NCI-H748 (cell line): ENCODE data around the gene NCKAP5.

Experiments
- DNase-seq: peaks from one replicate; lab custom pipeline; 2025; ENCODE audit not compliant: unreplicated experiment; lab: John Stamatoyannopoulos, UW

The NCKAP5 gene

GRCh38 chr2:133568172-133568571 is at the start of gene NCKAP5:
TSS of gene NCKAP5 (minus strand) at chr2:133568463. CDS start at chr2:133517526, 50,937 bp downstream.
- DNase-seq = peak; percentile 60

DNA sequence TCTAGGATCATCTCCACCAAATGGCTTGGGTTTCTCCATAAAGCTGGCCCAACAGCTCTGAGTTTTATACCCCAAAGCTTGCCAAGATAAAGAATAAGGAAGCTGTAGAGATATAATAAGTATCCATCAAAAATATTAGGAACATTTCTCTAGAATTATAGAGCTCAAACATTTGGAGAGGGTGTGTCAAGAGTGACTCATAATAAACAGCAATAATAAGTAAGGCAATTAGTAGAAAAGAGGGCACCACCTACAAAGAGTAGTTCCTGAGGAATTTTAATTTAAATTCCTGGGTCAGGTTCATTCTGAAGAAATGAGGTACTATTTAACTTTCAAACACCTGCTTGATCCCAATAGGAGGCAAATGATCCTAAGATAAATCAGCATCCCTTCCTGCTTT is 41.4 kb upstream of the NCKAP5 start:
- DNase-seq = no peak

DNA sequence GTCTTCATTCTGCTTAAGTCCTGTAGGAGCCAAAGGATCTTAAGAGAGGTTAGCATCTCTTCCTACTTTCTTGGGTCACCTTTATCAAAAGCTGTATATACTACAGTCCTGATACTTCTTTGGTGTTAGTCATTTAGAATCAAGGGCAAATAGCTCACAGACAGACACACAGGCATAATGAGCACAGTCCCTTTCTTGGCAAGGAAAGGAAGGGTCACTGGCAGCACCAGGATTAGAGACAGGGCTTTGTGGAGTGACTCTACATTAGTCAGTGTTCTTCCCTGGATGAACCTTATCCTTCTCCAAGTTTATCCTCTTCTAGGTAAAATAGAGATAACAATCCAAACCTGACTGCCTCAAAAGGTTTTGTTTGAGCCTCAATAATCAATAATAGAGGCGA is 40.0 kb upstream of the NCKAP5 start:
- no peak for DNase-seq

DNA sequence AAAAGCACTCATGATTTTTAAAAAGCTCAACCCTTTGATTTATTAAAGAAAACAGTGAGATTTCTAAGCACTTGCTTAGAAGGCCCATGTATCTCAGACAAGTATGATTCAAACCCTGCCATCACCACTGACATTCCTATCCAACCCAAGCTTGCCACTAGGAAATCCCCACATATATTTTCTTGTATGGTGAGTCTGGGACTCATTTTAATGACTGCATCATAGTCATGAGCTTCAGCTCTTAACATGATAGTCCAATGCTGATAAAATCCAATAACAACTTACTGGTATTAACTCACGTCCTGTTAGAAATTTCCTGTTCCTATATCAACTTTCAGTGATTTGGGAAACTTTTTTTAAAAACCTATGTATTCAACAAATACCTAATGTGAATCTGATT is 39.4 kb upstream of the NCKAP5 start:
- no peak for DNase-seq

DNA sequence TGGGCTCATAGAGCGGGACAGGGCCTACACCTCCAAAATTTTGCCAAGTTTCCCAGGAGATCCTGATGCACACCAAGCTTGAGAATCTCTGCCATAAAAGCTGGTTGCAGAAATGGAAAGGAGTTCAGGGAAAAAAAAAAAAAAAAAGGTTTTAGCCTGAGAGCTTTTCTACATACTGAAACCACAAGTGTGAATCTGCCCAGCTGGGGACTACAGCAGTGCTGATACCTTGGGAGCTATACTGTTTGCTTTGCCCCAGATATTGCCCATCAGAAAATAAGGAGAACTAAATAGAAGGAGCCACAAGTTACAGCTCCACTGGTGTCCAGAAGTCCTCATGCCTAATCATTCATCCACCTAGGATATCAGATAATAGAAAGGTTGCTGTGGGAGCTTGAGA is 38.4 kb upstream of the NCKAP5 start:
- DNase-seq = no peak

- DNase-seq = no peak
Observed at GRCh38 chr2:133605766-133606137, 37.5 kb upstream of the NCKAP5 start.

GRCh38 chr2:133605011-133605765 is 36.9 kb upstream of the NCKAP5 start:
- DNase-seq = no peak

- DNase-seq = no peak
Observed at GRCh38 chr2:133603109-133603508, 34.8 kb upstream of the NCKAP5 start.

GRCh38 chr2:133602538-133602937 is 34.3 kb upstream of the NCKAP5 start:
- DNase-seq = no peak

DNA sequence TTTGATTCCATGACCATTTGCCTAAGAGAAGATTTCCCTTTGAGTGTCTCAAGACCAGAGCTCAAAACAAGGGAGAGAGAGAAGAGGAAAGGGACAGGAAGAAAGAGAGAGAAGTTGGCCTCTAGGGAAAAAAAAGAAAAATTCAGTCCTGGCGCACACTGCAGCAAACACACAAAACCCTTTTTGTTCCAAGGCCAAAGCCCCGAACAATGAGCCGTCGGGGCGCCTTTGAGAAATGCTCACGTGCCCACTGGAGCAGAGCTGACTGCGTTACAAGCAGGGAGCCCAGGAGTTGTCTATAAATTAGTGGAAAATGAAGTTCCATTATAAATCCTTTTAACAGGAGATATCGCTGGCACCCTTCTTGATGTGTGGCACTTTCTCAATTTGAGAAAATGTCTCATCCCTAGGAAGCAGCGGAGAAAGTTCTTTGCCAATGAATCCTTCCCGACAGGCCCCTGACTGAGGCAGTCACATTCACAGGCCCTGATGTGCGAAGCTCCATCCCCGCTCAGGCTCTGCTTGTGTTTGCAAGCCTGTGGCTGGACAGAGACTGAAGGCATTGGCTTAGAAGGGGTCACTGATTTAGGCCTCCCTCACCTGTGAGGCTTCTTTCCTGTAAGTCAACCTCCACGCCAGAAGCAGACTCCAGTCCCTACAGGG is 32.1 kb upstream of the NCKAP5 start:
- no peak for DNase-seq

- no peak for DNase-seq
Observed at GRCh38 chr2:133599811-133600210, 31.5 kb upstream of the NCKAP5 start.

GRCh38 chr2:133599211-133599803 is 31.0 kb upstream of the NCKAP5 start:
- DNase-seq = no peak

DNA sequence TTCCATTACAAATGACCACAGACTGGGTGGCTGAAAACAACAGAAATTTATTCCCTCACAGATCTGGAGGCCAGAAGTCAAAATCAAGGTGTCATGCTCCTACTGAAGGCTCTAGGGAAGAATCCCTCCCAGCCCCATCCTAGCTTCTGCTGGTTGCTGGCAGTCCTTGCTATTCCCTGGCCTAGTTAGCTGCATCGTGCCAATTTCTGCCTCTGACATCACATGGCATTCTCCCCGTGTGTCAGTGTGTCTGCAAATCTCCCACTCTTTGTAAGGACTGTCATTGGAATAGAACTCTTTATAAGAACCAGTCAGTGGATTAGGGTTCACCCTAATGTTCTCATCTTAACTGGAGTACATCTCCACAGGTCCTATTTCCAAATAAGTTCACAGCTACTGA is 30.5 kb upstream of the NCKAP5 start:
- no peak for DNase-seq

DNA sequence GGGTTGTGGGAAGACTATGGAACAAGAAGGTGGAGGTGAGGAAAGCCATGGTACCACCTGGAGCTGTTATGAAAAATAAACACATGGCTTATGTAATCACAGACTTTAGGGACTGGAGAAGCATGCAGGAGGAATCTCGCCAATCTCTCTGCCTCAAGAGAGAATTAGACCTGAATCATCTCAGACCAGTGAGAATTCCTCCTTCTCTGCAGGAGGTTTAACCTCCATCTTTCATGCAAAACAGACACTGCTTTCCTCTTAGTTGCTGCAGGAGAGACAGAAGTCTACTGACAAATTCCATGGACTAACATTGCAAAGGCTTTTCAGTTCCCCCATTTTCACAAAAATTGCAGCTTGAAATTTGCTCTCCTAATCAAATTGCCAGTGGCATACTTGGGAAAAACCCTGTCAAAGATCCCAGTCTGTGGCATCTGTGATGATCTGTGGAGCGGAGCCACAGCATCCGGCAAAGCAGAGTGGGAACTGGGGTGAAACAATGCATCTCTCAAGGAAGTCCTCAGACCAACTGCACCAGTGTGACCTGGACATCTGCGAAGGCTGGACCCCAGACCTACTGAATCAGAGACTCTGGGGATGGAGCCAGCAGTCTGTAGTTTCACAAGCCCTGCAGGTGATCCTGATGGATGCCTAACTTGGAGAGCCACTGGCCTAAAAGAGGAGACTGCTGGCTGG is 28.6 kb upstream of the NCKAP5 start:
- DNase-seq = no peak

DNA sequence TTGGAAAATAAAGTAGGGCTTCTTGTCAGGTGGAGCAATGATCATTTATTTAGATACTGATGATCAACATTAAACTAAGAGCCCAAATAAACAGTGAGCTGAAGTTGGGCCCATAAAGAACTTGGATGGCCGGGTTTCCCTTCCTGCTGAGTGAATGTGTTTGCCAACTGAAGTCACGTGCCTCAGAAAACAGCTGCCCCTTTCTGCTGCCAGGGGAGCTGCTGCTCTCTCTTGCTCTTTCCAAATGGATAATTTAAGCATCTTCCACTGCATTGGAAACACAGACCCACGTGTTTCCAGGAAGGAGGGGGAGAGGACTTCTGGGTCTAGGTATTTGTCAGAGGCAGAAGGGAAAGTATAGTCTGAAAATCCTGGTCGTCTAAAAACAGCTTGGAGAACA is 22.9 kb upstream of the NCKAP5 start:
- peak; percentile 86 for DNase-seq

GRCh38 chr2:133589456-133589855 is 21.2 kb upstream of the NCKAP5 start:
- DNase-seq = no peak

DNA sequence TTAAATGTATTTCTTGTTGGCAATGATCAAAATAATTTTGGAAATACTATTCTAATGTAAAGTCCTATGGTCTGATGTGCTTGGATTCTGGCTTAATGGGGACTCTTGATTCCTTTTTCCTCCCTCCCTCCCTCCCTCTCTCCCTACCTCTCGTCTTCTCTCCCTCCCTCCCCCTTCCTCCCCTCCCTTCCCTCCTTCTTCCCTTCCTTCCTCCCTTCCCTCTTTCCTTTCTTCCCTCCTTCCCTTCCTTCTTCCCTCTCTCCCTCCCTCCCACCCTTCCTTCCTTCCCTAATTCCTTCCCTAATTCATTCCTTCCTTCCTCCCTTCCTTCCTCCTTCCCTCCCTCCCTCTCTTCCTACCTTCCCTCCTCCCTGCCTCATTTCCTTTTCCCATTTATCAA is 19.9 kb upstream of the NCKAP5 start:
- no peak for DNase-seq

DNA sequence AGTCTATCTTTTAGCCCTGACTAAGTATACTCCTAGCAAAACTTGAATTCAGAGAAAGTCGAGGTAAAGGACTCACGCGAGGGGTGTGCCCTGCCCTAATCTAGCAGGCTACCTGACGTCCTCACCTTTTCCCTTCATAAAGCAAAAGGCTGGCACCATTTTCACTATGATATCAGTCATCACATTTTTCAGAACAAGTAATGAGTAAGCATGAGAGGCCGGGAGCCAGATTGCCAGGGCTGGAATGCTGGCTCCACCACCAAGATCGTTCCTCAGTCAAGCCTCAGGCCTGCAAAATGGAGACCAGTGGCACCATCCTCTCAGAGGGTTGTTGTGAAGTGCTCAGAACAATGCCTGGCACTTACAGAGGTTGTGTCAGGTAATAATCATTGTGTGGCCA is 18.7 kb upstream of the NCKAP5 start:
- DNase-seq = no peak

DNA sequence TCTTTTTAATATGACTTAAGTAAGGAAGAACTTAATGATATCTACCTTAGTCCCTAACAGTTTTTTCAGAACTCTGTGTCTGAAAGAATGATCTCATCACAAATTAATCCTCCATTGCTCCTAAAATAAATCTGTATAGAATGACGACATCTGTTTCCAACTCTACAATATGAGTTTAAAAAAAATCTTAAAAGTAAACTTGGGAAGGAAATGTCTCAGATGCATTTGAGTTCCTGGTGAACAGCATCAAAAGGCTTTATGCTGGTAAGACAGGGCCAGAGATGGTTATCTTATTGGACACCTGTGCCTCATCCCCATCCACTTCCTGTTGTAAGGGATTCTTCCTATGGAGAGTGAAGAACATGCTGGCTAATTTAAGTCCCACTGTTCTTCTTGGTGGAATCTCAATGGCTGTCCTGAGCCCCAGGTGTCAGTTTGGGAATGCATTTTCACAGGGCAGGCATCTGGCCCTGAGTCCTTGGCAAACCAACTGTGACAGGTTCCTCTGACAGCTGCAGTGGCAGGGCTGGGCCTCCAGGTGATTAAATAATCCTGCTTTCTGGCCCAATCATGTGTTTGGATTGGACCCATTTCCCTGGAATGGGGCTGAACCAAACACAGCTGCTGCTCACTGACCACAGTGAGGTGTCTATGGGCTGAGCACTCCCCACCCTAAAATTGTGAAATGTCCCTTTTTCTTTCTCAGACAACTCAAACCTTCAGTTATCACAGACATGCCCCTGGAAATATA is 12.9 kb upstream of the NCKAP5 start:
- DNase-seq = no peak

DNA sequence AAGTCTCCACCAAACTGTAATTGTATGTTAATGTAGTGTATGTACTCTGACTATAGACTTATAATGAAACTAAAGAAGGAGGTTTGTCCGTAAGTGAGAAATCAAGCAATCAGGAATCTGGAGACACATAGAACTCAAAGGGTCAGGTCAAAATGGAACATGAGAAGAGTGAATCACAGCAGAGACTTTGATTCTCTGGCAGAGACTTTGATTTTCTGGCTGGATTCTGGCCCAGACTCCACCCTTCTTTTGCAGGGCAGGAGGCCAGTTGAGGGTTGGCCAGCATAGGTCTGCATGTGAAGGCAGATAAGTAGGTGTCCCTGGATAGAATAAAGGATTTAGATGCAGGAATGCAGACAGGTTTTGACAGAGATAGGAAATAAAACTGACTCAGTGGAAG is 11.0 kb upstream of the NCKAP5 start:
- DNase-seq = no peak

DNA sequence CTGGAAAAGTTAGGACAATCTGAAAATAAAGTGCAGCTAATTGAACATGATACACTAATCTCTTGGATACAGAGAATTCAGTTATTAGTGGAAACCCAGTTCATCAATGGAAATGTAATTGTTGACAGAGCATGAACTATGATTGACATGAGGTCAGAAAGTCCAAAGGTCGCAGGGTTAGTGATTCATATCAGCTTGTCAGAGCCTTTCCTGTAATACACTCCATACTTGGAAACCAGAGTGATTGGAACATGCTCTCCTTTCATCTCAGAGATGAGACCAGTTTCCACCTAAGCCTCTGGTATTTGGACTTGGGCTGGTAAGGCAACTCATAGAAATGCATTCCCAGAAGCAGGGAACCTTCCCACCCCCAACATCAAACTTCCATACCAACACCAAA is 8.5 kb upstream of the NCKAP5 start:
- DNase-seq = no peak
